ENCODE measurements around the gene PSPN.

Gene PSPN

DNA sequence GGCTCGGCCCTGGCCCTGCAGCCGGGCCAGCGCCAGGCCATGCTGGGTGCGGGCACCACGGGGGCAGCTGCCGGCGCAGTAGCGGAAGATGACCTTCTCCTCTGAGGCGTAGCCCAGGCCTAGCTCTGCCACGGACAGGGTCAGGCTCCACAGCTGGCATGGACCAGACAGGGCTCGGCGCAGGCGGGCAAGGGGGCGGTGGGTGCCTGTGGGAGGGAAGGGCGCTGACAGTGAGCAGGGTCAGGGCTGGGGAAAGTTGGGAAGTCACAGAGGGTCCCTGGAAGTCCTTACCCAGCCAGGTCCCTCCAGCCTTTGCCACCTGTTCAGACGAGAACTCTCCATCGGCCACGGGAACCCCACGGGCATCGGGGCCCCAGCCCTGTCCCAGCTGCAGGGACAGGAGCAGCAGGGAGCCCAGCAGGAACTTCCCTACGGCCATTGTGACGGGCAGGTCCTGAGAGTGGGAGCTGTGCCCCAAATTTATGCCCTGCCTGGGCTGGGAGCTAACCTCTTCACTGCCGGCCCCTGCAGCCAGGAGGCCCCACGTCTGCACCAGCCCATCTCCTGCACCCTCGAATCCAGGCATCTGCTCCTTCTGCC, at the start of gene PSPN:
Gene PSPN, minus strand, starts transcription at position 523 of the 600 bp plus-strand sequence. Its CDS starts 84 bp downstream, at position 439.
- Mint-ChIP-seq H3K36me3 (ENCODE audit: low read depth) (peaks cover 18% of the 10 kb centered on the region), H3K9me3 (no peaks in the 10 kb centered on the region), H3K4me1 (ENCODE audit: low read depth) (peaks cover 11% of the 10 kb centered on the region), H3K27ac (no peak within 1 kb of the TSS), H3K27me3 (ENCODE audit: low read depth) (no peaks in the 10 kb centered on the region), H3K4me3 (no peak within 1 kb of the TSS)
- no peak for DNase-seq (ENCODE audit: low spot score)

DNA sequence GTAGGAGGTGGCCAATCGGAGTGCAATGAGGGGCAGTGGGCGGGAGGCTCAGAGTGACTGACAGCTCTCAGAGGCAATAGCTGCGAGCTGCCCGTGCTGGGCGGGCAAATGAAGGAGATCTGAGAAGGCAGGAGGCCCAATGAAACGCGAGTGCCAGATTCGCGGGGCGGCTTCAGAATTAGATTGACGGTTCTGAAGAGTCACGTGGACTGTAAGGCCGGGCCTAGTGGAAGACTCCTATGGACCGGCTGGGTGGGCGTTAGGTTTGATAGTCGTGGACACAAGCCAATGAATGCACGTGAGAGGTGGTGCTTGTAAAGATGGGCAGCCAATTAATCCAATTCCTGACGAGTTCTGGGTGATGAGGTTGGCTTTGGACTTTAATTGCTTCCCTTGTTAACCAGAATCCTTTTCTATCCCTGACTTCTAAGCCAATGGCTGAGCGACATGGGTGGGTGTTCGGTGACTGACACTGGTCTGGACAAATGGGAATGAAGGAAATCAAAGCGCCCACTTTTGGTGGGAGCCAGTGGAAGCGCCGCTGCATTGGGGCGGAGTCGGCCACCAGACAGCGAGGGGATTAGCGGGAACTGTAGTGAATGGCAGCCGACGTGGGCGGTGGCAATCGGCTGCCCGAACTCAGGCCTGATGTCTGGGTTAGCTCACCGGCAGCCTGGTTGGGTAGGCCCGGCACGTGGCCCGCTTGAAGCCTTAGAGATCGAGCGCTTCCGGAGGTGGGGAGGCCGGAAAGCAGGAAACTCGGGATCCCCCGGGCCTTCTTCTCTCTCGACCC, 49.4 kb upstream of the PSPN start:
- peaks cover 3% of the 10 kb centered on the region for H3K9me3 Mint-ChIP-seq
- peaks cover 24% of the 10 kb centered on the region for H3K36me3 Mint-ChIP-seq (ENCODE audit: low read depth)
- peak overlapping the region; percentile 87 for H3K27ac Mint-ChIP-seq
- H3K4me1 Mint-ChIP-seq (ENCODE audit: low read depth): peaks cover 22% of the 10 kb centered on the region
- DNase-seq (ENCODE audit: low spot score): peak; percentile 100
- H3K27me3 Mint-ChIP-seq (ENCODE audit: low read depth): no peaks in the 10 kb centered on the region
- H3K4me3 Mint-ChIP-seq: peak overlapping the region; percentile 75

DNA sequence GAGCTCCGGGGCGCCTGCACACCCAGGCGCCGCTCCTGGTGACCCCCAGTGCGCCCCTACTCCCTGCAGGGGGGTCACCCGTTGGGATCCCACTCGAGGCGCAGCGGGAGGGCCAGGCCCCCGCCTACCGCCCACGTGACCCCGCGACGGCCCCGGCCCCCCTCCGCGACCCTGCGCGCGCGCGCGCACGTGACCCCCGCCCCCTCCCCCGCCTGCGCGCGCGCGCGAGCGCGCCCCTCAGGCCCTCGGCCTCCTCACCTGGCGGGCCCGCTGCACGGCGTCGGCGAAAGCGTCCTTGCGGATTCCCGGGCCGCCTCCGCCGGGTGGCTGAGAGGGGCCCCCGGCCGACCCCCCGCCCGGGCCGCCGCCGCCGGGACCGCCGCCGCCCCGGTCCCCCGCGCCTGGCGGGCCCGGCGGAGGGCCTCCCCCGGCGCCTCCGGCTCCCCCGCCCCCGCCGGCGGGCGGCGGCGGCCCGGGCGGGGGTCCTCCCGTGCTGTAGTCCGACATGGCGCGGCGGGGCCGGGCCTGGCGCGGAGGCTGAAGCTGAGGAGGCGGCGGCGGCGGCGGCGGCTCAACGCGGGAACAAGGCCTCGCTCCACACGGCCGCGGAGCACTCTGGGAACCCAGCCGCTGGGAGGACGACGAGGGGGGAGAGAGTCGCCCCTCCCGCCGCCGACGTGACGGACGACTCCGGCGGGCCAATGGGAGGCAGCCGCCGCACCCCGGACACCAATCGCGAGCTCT, 48.6 kb upstream of the PSPN start, which contains the start of gene KHSRP:
Gene KHSRP, minus strand, starts transcription at position 617 of the 744 bp plus-strand sequence. Its CDS starts 110 bp downstream, at position 507.
- H3K27me3 Mint-ChIP-seq (ENCODE audit: low read depth): no peaks in the 10 kb centered on the region
- peaks cover 29% of the 10 kb centered on the region for H3K36me3 Mint-ChIP-seq (ENCODE audit: low read depth)
- peaks cover 24% of the 10 kb centered on the region for H3K4me1 Mint-ChIP-seq (ENCODE audit: low read depth)
- peak within 1 kb of the TSS; percentile 87 for H3K27ac Mint-ChIP-seq
- peaks cover 3% of the 10 kb centered on the region for H3K9me3 Mint-ChIP-seq
- H3K4me3 Mint-ChIP-seq: peak within 1 kb of the TSS; percentile 94
- DNase-seq (ENCODE audit: low spot score): peak; percentile 9

DNA sequence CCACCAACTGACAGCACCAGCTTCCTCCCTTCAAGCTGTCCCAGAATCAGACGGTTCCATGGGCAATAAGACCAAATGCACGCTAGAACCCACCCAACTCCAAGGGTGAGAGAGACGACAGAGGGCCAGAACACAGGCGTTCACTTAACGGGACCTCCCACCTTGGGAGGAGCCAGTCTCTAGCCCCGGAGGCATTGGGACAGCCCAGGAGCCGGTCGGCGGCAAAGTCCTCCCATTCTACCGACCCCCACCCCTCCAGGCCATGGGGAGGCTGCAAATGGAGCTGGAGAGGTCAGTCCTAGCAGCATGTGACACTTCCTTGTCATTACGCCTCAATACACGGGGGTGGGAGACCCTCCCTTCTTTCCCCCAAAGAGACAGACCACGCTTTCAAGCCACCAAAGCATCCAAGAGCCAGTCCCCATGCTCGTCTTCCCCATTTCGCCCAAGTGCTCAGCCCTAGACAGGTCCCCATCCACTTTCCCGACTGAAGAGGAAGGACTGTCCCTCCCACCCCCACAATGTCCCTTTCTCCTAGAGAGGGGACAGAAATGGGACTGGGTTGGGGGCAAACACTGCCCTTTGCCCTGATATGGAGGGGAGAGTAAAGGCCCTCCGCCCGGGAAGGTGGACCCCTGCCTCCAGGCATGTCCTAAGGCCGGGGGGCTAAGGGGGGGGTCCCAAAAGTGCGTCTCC, 47.9 kb upstream of the PSPN start:
- Mint-ChIP-seq H3K4me1 (ENCODE audit: low read depth) (peaks cover 24% of the 10 kb centered on the region), H3K27me3 (ENCODE audit: low read depth) (no peaks in the 10 kb centered on the region), H3K9me3 (peaks cover 3% of the 10 kb centered on the region), H3K27ac (peak overlapping the region; percentile 79), H3K4me3 (peak overlapping the region; percentile 94), H3K36me3 (ENCODE audit: low read depth) (peaks cover 34% of the 10 kb centered on the region)
- DNase-seq (ENCODE audit: low spot score): peak; percentile 40

DNA sequence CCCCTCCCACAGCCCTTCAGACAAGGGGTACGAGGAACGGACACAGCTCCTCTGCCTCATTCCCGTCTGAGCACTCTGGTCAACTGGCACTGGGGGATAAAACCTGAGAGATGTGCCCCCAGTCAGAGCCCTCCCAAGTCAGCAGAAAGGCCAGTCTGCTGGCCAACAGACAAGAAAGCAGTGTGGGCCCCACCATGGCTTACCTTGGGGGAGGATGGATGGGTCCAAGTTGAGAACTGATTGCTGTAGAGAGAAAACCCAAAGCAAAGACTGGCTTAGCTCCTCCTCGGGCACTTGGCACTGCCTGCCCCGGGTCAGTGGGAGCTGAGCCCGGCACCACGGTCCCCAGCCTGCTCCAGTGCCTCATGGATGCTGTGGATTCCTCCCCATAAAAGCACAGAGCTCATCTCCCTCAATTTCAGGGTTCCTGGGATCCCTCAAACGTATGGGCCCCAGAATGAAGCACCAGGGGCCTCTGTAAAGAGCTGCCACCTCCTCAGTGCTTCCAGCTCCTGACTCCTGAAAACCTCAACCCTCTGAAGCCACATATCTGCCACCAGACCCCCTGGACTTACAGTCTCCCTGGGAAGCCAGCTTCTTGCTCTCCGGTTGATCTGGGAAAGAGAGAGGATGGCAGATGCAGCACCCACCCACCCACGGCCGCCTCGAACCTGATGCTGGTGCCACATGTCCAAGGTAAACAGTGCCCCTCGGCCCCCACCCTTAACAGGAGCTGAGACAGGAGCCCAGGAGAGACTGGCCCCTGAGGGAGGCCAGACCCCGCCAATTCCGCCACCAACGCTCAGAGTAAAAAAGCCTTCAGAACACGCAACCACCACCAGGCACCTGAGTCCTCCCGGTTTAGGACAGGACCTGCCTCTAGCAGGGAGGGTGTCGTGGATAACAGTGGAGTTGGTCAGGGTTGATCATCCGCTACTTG, 45.6 kb upstream of the PSPN start:
- Mint-ChIP-seq H3K4me1 (ENCODE audit: low read depth) (peaks cover 24% of the 10 kb centered on the region), H3K4me3 (no peak overlapping the region), H3K27me3 (ENCODE audit: low read depth) (no peaks in the 10 kb centered on the region), H3K9me3 (peaks cover 3% of the 10 kb centered on the region), H3K27ac (no peak overlapping the region), H3K36me3 (ENCODE audit: low read depth) (peaks cover 49% of the 10 kb centered on the region)
- DNase-seq (ENCODE audit: low spot score): no peak

- Mint-ChIP-seq H3K36me3 (ENCODE audit: low read depth) (peaks cover 58% of the 10 kb centered on the region), H3K4me1 (ENCODE audit: low read depth) (peaks cover 16% of the 10 kb centered on the region), H3K27ac (no peak overlapping the region), H3K27me3 (ENCODE audit: low read depth) (no peaks in the 10 kb centered on the region), H3K9me3 (no peaks in the 10 kb centered on the region), H3K4me3 (no peak overlapping the region)
- no peak for DNase-seq (ENCODE audit: low spot score)
Observed at GRCh38 chr19:6418562-6418932, 42.8 kb upstream of the PSPN start.

DNA sequence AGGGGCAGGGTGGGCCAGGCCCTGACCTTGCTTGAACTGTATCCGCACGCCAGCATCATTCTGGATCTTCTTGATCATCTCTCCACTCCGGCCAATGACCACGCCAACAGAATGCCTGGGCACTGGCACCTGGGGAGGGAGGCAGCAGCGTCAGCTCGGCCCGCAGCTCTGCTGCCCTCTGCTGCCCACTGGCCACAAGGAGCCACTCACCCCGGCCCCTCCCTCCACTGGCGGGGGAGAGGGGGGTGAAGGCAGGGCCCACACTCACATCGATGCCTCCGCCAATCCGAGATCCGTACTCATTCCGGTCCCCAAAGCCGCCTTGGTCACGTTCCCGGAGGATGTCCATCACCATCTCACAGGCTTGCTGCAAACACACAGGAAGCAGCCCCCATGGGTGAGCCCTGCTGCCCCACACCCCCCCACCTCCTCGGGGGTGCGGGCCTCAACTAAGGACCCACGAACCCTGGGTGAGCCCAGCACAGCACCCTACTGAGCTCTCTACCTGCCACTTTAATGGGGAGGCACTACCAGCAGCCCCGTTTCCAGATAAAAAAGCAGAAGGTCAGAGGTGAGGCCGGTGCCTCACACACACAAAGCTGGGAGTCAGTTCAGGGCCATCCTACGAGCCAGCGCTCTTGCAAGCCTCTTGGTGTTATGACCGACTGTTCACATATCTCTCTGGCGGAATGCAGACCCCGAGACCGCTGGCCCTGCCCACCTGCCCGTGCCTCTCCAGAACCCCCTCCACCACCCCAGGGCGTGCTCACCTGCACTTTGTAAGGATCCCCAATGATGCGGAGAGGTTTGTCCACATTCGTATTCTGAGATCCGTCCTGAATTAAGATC, 42.2 kb upstream of the PSPN start:
- no peak for DNase-seq (ENCODE audit: low spot score)
- peaks cover 10% of the 10 kb centered on the region for H3K4me1 Mint-ChIP-seq (ENCODE audit: low read depth)
- no peaks in the 10 kb centered on the region for H3K9me3 Mint-ChIP-seq
- no peak overlapping the region for H3K27ac Mint-ChIP-seq
- H3K36me3 Mint-ChIP-seq (ENCODE audit: low read depth): peaks cover 56% of the 10 kb centered on the region
- no peaks in the 10 kb centered on the region for H3K27me3 Mint-ChIP-seq (ENCODE audit: low read depth)
- H3K4me3 Mint-ChIP-seq: no peak overlapping the region

GRCh38 chr19:6416658-6417405, 41.1 kb upstream of the PSPN start:
- no peak for DNase-seq (ENCODE audit: low spot score)
- Mint-ChIP-seq H3K27ac (no peak overlapping the region), H3K4me3 (no peak overlapping the region), H3K4me1 (ENCODE audit: low read depth) (peaks cover 1% of the 10 kb centered on the region), H3K27me3 (ENCODE audit: low read depth) (no peaks in the 10 kb centered on the region), H3K36me3 (ENCODE audit: low read depth) (peaks cover 49% of the 10 kb centered on the region), H3K9me3 (no peaks in the 10 kb centered on the region)

DNA sequence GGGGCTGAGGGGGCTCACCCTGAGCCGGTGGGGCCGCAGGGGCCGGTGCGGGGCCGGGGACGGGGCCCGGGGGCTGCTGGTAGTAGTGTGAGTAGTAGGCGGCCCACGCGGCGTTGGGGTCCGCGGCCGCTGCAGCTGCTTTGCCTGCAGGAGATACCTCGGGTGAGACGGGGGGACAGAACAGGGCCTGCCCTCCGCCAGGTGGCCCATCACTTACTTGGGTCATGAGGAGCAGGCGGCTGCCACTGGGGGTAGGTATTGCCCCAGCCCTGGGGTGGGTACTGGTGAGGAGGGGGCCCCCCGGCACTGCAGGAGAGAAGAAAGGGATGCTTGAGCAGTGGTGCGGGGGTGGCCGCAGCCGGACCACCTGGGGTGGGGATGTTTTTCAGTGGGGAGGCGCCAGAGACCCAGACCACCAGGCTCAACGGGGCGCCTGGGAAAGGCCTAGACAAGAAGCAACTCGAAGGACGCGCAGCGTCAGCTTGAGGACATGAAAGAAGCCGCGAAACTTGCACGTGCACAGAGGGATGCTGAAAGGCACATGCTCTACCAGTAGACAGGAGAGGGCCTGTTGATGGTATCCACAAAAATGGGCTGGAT, 40.0 kb upstream of the PSPN start:
- DNase-seq (ENCODE audit: low spot score): no peak
- Mint-ChIP-seq H3K4me1 (ENCODE audit: low read depth) (peaks cover 1% of the 10 kb centered on the region), H3K27me3 (ENCODE audit: low read depth) (no peaks in the 10 kb centered on the region), H3K9me3 (no peaks in the 10 kb centered on the region), H3K27ac (no peak overlapping the region), H3K4me3 (no peak overlapping the region), H3K36me3 (ENCODE audit: low read depth) (peaks cover 44% of the 10 kb centered on the region)

DNA sequence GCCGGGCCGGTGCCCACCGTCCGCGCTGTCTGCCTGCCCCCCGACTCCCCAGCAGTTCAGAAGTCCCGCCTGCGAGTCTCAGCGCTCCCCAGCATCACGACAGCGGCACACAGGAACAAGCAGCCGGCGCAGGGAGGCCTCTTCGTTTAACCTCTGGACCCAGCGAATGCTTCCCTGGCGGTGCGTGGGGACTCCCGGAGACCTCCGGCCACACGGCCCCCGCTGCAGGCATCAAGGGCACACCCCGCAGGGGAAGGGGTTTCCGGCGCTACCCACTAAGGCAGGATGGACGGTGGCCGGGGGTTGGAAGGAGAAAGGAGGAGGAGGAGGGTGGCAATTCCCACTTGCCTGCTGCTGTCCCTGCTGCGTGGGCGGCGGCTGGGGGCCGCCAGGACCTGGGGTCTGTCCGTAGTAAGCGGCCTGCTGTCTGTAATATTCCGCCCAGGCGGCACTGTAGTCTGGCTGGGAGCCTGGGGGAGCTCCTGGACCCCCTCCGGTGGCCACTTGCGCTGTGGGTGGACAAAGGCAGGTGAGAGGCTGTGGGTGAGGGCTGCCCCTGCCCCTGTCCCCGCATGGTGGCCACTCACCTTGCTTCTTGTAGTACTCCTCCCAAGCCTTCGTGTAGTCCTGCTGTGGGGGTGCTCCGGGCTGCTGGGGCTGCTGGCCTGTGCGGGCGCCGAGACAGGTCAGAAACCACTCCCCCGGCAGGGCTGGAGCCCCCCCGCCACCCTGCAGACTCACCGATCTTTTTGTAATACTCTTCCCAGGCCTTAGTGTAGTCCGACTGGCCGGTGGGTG, 39.3 kb upstream of the PSPN start:
- Mint-ChIP-seq H3K27me3 (ENCODE audit: low read depth) (no peaks in the 10 kb centered on the region), H3K9me3 (no peaks in the 10 kb centered on the region), H3K36me3 (ENCODE audit: low read depth) (peaks cover 39% of the 10 kb centered on the region), H3K27ac (no peak overlapping the region), H3K4me3 (no peak overlapping the region), H3K4me1 (ENCODE audit: low read depth) (peaks cover 1% of the 10 kb centered on the region)
- DNase-seq (ENCODE audit: low spot score): no peak

Measured in T-helper 2 cell treated with Interferon-gamma antibody and Interleukin-4, amounts not matched to agents 5 μg/mL and 100 μg/mL, for 36 hours (primary cell).